Endothelial cell of umbilical vein (primary cell): ENCODE data around the gene EYS. TPM values are rescaled to one million over a fixed set of nuclear protein-coding genes. Genes with fewer than 3 reads are reported as not detected.
A peak's percentile ranks its signal among the peaks of the same experiment; 100 is the strongest.

Experiments used
- BruUV-seq: library from RNA; stranded (reverse); fragments of 400-500 nt; replicated peaks from 2 replicates; lab custom pipeline; 2021; lab: Mats Ljungman, UMichigan
- CTCF ChIA-PET: fragments of 300-600, 350-600 bp; sonication (Branson Sonifier 250); formaldehyde crosslinking; loops from one replicate; lab custom pipeline; 2021; ENCODE audit warnings: antibody characterized with exemption, inconsistent platforms; lab: Charles Lee
- POLR2A ChIA-PET: fragments of 300-600, 350-600 bp; sonication (Branson Sonifier 250); formaldehyde crosslinking; loops from one replicate; lab custom pipeline; 2021; ENCODE audit warnings: antibody characterized with exemption, inconsistent platforms; lab: Charles Lee
- DNase-seq: peaks from one replicate; pipeline ENCODE4 v3.0.0-alpha.2; 2011; ENCODE audit warnings: low read depth, low spot score
- FAIRE-seq: peaks from 2 replicates; lab custom pipeline; 2011; peaks lifted over from hg19 to GRCh38; lab: Jason Lieb, UNC
- H2AFZ ChIP-seq: 2 replicates; pipeline ENCODE4 v1.6.0; 2012; ENCODE audit warnings: low read depth, low read length, control low read depth, inconsistent platforms
- H3K27ac ChIP-seq: 2 replicates; pipeline ENCODE4 v1.5.1; 2011; ENCODE audit warnings: low read depth, mild to moderate bottlenecking, control low read depth, low read length, moderate library complexity; ENCODE audit not compliant: insufficient read depth
- H3K27me3 ChIP-seq, 2 experiments: 2 replicates each; pipeline versions ENCODE4 v1.6.0 to v1.6.1; 2011; ENCODE audit warnings: low read length in 2 of 2, mixed read lengths in 1 of 2; ENCODE audit not compliant: control insufficient read depth in 2 of 2, insufficient read depth in 2 of 2
- H3K36me3 ChIP-seq, 2 experiments: 2 replicates in 1 of 2; 3 replicates in 1 of 2; pipeline ENCODE4 v1.5.1; 2011; ENCODE audit warnings: low read length in 2 of 2, mild to moderate bottlenecking in 1 of 2, moderate library complexity in 1 of 2; ENCODE audit not compliant: control insufficient read depth in 2 of 2, insufficient read depth in 2 of 2; ENCODE audit errors: extremely low read depth in 1 of 2
- H3K4me1 ChIP-seq: 3 replicates; pipeline ENCODE4 v1.5.1; 2011; ENCODE audit warnings: mild to moderate bottlenecking, low read length; ENCODE audit not compliant: control insufficient read depth, insufficient read depth; ENCODE audit errors: extremely low read depth
- H3K4me2 ChIP-seq: 2 replicates; pipeline ENCODE4 v1.6.1; 2011; ENCODE audit warnings: low read length, control low read depth, mixed read lengths; ENCODE audit not compliant: insufficient read depth
- H3K4me3 ChIP-seq, 3 experiments: fragments of 200-600 bp in 1 of 3; sonication (generic), shearing (Covaris generic) in 1 of 3; replicated peaks in 1 of 3; 2 replicates each; pipeline ENCODE4 v1.5.1; 2011 to 2016; ENCODE audit warnings: control low read depth in 3 of 3, low read length in 3 of 3, mild to moderate bottlenecking in 2 of 3, inconsistent platforms in 1 of 3, low read depth in 1 of 3, moderate library complexity in 1 of 3; ENCODE audit not compliant: insufficient read depth in 1 of 3
- H3K79me2 ChIP-seq: 2 replicates; pipeline ENCODE4 v1.6.0; 2012; ENCODE audit warnings: low read length, inconsistent platforms; ENCODE audit not compliant: control insufficient read depth, insufficient read depth
- H3K9ac ChIP-seq: replicated peaks from 2 replicates; pipeline ENCODE3; 2011; ENCODE audit warnings: low read length, control low read depth; ENCODE audit not compliant: insufficient read depth; ENCODE audit errors: extremely low read depth
- H3K9me1 ChIP-seq: replicated peaks from 3 replicates; pipeline ENCODE4 v1.6.0; 2011; ENCODE audit warnings: mild to moderate bottlenecking, low read length; ENCODE audit not compliant: control insufficient read depth, insufficient read depth; ENCODE audit errors: extremely low read depth
- H3K9me3 ChIP-seq: replicated peaks from 2 replicates; pipeline ENCODE4 v1.5.1; 2012; ENCODE audit warnings: low read length, inconsistent platforms; ENCODE audit not compliant: control insufficient read depth, insufficient read depth
- H4K20me1 ChIP-seq: replicated peaks from 2 replicates; pipeline ENCODE3; 2011; ENCODE audit warnings: mild to moderate bottlenecking, low read length; ENCODE audit not compliant: control insufficient read depth, insufficient read depth; ENCODE audit errors: extremely low read depth
- EZH2 ChIP-seq: IDR thresholded peaks from 2 replicates; pipeline ENCODE4 v1.6.1; 2012; ENCODE audit warnings: borderline replicate concordance, low read depth, mild to moderate bottlenecking, moderate library complexity, low read length, inconsistent platforms; ENCODE audit not compliant: severe bottlenecking
- FOS ChIP-seq: IDR thresholded peaks from 2 replicates; pipeline ENCODE4 v1.6.1; 2011; ENCODE audit warnings: mild to moderate bottlenecking, low read length, moderate library complexity, borderline replicate concordance; ENCODE audit not compliant: insufficient read depth
- GATA2 ChIP-seq: IDR thresholded peaks from 2 replicates; pipeline ENCODE4 v1.7.0; 2011; ENCODE audit warnings: low read depth, mild to moderate bottlenecking, moderate library complexity, mixed read lengths, low read length; ENCODE audit not compliant: insufficient read length, insufficient read depth
- JUN ChIP-seq: IDR thresholded peaks from 2 replicates; pipeline ENCODE4 v1.6.1; 2011; ENCODE audit warnings: borderline replicate concordance, low read depth; ENCODE audit not compliant: insufficient read length, insufficient read depth
- MAX ChIP-seq: IDR thresholded peaks from 2 replicates; pipeline ENCODE4 v1.6.1; 2011; ENCODE audit not compliant: insufficient read depth, insufficient read length
- MYC ChIP-seq: IDR thresholded peaks from one replicate; pipeline ENCODE4 v1.6.1; 2011; ENCODE audit warnings: mild to moderate bottlenecking, low read depth, low read length
- POLR2A ChIP-seq: IDR thresholded peaks from 2 replicates; pipeline ENCODE4 v1.6.1; 2012; ENCODE audit warnings: low read depth, mild to moderate bottlenecking, control low read depth, low read length
- POLR2AphosphoS5 ChIP-seq: IDR thresholded peaks from 2 replicates; pipeline ENCODE4 v1.6.1; 2012; ENCODE audit warnings: low read depth, mild to moderate bottlenecking, control low read depth, low read length, moderate library complexity; ENCODE audit not compliant: insufficient read depth
- dilution Hi-C: fragments of 300-500 bp; cut with MboI; formaldehyde crosslinking; loops from one replicate; pipeline ENCODE4 v1.15.0; 2019; ENCODE audit warnings: low sequenced_read_pairs; ENCODE audit not compliant: extremely low pct_ligation_motif_present
- intact Hi-C: fragments of 100-400 bp; cut with micrococcal nuclease; formaldehyde crosslinking; loops from one replicate; pipeline ENCODE4 v1.10.0; 2022
- polyA plus RNA-seq, 4 experiments: library from polyadenylated mRNA; depleted of rRNA in 3 of 4; stranded (reverse) in 3 of 4; unstranded in 1 of 4; fragments of >200 nt; gene quantifications; 2 replicates each; pipeline versions ENCODE4 v1.2.1 to v1.2.3, GENCODE V29; 2011 to 2012; ENCODE audit warnings: missing spikeins in 1 of 4
- total RNA-seq: library from RNA; stranded (reverse); gene quantifications from 2 replicates; pipeline ENCODE4 v1.2.3, GENCODE V29; 2021
- TF ChIP-seq, protein P1 (sequence below), 2 donors: IDR thresholded peaks; 1 replicate in 1 of 2; 2 replicates in 1 of 2; pipeline ENCODE4 v1.5.1; 2011; ENCODE audit warnings: low read length in 2 of 2, mild to moderate bottlenecking in 2 of 2, moderate library complexity in 2 of 2, control low read depth in 1 of 2, inconsistent platforms in 1 of 2, low read depth in 1 of 2; ENCODE audit not compliant: insufficient read depth in 1 of 2; ENCODE audit errors: extremely low read depth in 1 of 2

Gene EYS
- total and polyA plus RNA-seq, 2 donors (not counting 3 experiments of a cell fraction or from before 2014, with no cell fraction given) = 0.01 to 0.27 TPM

DNA sequence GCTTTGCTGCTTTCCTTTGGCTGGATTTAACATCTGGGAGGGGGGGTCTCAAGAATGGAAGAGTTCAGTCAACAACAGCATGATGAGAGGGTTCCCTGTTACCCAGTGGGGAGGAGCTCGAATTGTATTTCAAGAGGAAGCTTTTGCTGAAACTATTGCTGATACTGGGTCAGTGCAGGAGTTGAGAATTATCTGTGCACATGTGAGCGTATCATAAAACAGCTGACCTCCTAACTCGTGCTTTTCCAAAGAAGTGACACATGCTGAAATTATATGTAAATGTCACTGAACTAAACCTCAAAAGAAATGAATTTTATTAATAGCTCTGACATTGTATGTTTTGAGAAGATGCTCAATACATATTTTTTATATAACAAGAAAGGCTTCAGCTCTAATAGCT, 1975.1 kb downstream of the EYS start:
- CTCF ChIA-PET = interaction anchor here (0.8 to 1.7 kb wide), 14 partner anchors 9 to 379 kb away, joined by 3 to 9 read pairs (median 4); partner anchors contain the start of gene PHF3

More for the DNA sequence above, 1975.1 kb downstream of the EYS start:
- Histone ChIP-seq H3K27ac (peak overlapping the region; percentile 28), H3K4me3 (no peak overlapping the region), H3K27me3 (no peaks in the 10 kb centered on the region), H3K9me3 (no peaks in the 10 kb centered on the region), H3K79me2 (no peaks in the 10 kb centered on the region), H3K36me3 (no peaks in the 10 kb centered on the region), H2AFZ (no peak overlapping the region), H4K20me1 (no peaks in the 10 kb centered on the region), H3K4me1 (peaks cover 20% of the 10 kb centered on the region), H3K9me1 (no peaks in the 10 kb centered on the region), H3K4me2 (peak overlapping the region; percentile 43), H3K9ac (no peak overlapping the region)
- POLR2A ChIA-PET = no interaction called here
- TF ChIP-seq GATA2 = no peak
- TF ChIP-seq MAX = no peak
- TF ChIP-seq, protein P1, sequence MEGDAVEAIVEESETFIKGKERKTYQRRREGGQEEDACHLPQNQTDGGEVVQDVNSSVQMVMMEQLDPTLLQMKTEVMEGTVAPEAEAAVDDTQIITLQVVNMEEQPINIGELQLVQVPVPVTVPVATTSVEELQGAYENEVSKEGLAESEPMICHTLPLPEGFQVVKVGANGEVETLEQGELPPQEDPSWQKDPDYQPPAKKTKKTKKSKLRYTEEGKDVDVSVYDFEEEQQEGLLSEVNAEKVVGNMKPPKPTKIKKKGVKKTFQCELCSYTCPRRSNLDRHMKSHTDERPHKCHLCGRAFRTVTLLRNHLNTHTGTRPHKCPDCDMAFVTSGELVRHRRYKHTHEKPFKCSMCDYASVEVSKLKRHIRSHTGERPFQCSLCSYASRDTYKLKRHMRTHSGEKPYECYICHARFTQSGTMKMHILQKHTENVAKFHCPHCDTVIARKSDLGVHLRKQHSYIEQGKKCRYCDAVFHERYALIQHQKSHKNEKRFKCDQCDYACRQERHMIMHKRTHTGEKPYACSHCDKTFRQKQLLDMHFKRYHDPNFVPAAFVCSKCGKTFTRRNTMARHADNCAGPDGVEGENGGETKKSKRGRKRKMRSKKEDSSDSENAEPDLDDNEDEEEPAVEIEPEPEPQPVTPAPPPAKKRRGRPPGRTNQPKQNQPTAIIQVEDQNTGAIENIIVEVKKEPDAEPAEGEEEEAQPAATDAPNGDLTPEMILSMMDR (IDR thresholded peaks at IDR 0.05; ENCODE audit: extremely low read depth in 1 of 2, insufficient read depth in 1 of 2, low read depth in 1 of 2, low read length in 2 of 2) = no peak
- TF ChIP-seq MYC = no peak
- TF ChIP-seq POLR2AphosphoS5 = no peak
- TF ChIP-seq FOS = no peak
- no peak for TF ChIP-seq POLR2A
- no peak for TF ChIP-seq JUN
- no peak for TF ChIP-seq EZH2
- dilution Hi-C loops = no loop called here
- intact Hi-C loops = loop anchor here (5.0 kb wide), 1 partner anchor 95 kb away; the partner anchor contains the start of gene PHF3
- no TSS peak for BruUV-seq
- DNase-seq (peak; percentile 38), FAIRE-seq (no peak)
